BLaER1 (cell line): ENCODE data around the gene RDM1.
"Not testable (repeated sequence)": the region's sequence is repeated elsewhere in the genome, so short reads cannot be mapped to it uniquely, and the experiment has no call there.

Experiments used
- H3K27ac ChIP-seq: shearing (Covaris generic); formaldehyde crosslinking; 2 replicates; pipeline ENCODE4 v1.8.1; 2022
- H3K27me3 ChIP-seq: shearing (Covaris generic); formaldehyde crosslinking; 2 replicates; pipeline ENCODE4 v1.8.1; 2022
- H3K36me3 ChIP-seq: shearing (Covaris generic); formaldehyde crosslinking; 2 replicates; pipeline ENCODE4 v1.8.1; 2022
- H3K4me1 ChIP-seq: shearing (Covaris generic); formaldehyde crosslinking; 2 replicates; pipeline ENCODE4 v1.8.1; 2022
- H3K4me2 ChIP-seq: shearing (Covaris generic); formaldehyde crosslinking; 2 replicates; pipeline ENCODE4 v1.8.1; 2022
- H3K4me3 ChIP-seq: shearing (Covaris generic); formaldehyde crosslinking; 2 replicates; pipeline ENCODE4 v1.8.1; 2022
- H3K9ac ChIP-seq: shearing (Covaris generic); formaldehyde crosslinking; 2 replicates; pipeline ENCODE4 v1.8.1; 2022
- H3K9me3 ChIP-seq: shearing (Covaris generic); formaldehyde crosslinking; 2 replicates; pipeline ENCODE4 v1.8.1; 2022
- H4K20me1 ChIP-seq: shearing (Covaris generic); formaldehyde crosslinking; 2 replicates; pipeline ENCODE4 v1.8.1; 2022
- Cebpa-rat ChIP-seq: shearing (Covaris generic); IDR thresholded peaks from 2 replicates; pipeline ENCODE4 v1.8.1; 2022

The RDM1 gene

DNA sequence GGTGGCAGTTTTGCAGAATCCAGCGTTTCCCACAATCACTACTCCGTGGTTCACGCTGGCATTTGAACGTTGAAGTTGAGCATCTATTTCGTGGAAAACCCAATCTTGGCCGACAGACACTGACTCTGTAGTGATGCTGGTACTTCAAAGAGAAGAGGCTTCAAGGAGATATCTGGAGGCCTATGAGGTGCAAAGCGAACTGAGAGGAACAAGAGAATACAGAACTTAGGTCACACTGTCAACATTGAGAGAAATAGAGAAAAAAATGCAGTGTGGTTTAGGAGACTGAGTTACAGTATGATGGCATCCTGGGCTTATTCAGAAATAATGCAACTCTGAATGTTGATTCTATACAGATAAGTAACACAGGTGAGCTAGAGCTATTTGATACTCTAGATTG lies 34.7 kb upstream of the RDM1 start:
- no peaks in the 10 kb centered on the region for H4K20me1 ChIP-seq

DNA sequence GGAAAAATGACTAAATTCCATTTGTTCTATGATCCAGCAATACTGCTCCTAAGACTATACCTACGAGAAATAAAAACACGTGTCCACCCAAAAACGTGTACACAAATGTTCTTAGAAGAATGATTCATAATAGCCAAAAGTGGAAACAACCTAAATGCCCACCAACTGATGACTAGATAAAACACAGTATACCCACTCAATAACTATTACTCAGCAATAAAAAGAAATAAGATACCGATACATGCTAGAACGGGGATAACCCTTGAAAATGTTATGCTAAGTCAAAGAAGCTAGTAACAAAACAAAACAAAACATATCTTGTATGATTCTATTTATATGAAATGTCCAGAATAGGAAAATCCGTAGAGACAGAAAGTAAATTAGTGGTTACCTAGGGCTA lies 33.1 kb upstream of the RDM1 start:
- Histone ChIP-seq H3K27ac (no peak overlapping the region), H3K36me3 (no peaks in the 10 kb centered on the region), H4K20me1 (no peaks in the 10 kb centered on the region), H3K4me1 (no peaks in the 10 kb centered on the region), H3K4me3 (no peak overlapping the region), H3K27me3 (no peaks in the 10 kb centered on the region), H3K9me3 (no peaks in the 10 kb centered on the region), H3K9ac (no peak overlapping the region), H3K4me2 (no peak overlapping the region)
- TF ChIP-seq Cebpa-rat: no peak

More for the DNA sequence above, 34.7 kb upstream of the RDM1 start:
- Histone ChIP-seq H3K36me3 (no peaks in the 10 kb centered on the region), H3K4me2 (no peak overlapping the region), H3K9ac (no peak overlapping the region), H3K4me1 (no peaks in the 10 kb centered on the region), H3K27ac (no peak overlapping the region), H3K27me3 (no peaks in the 10 kb centered on the region), H3K4me3 (no peak overlapping the region), H3K9me3 (no peaks in the 10 kb centered on the region)
- no peak for TF ChIP-seq Cebpa-rat

DNA sequence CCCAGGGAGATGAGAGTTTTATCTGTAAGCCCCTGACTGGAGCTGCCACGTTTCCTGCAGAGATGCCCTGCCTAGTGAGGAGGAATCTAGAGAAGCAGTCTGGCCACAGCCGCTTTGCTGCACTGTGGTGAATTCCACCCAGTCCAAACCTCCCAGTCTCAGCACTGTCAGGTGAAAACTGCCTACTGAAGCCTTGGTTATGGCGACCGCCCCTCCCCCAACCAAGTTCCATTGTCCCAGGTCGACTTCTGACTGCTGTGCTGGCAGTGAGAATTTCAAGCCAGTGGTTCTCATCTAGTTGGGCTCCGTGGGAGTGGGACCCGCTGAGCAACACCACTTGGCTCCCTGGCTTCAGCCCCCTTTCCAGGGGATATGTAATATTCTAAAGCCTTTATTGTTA lies 23.1 kb upstream of the RDM1 start:
- Histone ChIP-seq H3K9ac (no peak overlapping the region), H3K9me3 (no peaks in the 10 kb centered on the region), H3K27me3 (no peaks in the 10 kb centered on the region), H3K27ac (no peak overlapping the region), H3K36me3 (no peaks in the 10 kb centered on the region), H4K20me1 (no peaks in the 10 kb centered on the region), H3K4me3 (no peak overlapping the region), H3K4me1 (no peaks in the 10 kb centered on the region), H3K4me2 (no peak overlapping the region)
- TF ChIP-seq Cebpa-rat: no peak

DNA sequence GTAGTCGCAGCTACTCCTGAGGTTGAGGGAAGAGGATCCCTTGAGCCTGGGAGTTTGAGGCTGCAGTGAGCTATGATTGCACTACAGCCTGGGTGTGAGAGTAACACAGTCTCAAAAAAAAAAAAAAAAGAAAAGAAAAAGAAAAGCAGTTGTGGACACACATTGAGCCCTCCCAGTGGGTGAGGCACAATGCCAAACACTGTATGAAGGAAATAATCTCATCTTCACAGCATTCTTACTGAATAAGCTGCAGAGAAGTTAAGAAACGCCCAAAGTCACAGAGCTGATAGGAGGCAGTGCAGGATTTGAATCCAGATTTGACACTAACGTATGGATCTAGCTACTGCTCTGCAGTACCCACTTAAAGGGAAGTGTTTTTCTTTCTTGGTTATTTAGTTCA lies 18.8 kb upstream of the RDM1 start:
- Histone ChIP-seq H3K4me2 (no peak overlapping the region), H3K4me1 (no peaks in the 10 kb centered on the region), H3K9me3 (no peaks in the 10 kb centered on the region), H3K4me3 (no peak overlapping the region), H3K27me3 (no peaks in the 10 kb centered on the region), H3K9ac (no peak overlapping the region), H4K20me1 (no peaks in the 10 kb centered on the region), H3K27ac (no peak overlapping the region), H3K36me3 (no peaks in the 10 kb centered on the region)
- TF ChIP-seq Cebpa-rat: no peak

DNA sequence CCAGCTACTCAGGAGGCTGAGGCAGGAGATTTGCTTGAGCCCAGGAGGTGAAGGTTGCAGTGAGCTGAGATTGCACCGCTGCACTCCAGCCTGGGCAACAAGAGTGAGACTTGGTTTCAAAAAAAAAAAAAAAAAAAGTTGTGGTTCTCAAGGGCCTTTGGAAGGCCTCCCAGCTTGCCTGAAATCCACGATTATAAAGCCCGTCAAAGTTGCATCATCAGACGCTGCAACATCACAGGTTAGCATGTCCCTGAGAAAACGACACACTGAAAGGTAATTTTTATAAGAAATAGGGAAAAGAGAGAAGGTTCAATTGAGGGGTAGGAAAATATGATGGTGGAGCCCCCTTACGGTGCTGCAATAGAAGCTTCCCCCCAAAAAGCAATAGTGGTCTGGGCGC lies 17.5 kb upstream of the RDM1 start:
- H3K4me1 ChIP-seq: no peaks in the 10 kb centered on the region
- no peaks in the 10 kb centered on the region for H3K36me3 ChIP-seq
- H3K9me3 ChIP-seq: no peaks in the 10 kb centered on the region
- no peak overlapping the region for H3K4me3 ChIP-seq
- no peak for TF ChIP-seq Cebpa-rat
- H3K4me2 ChIP-seq: no peak overlapping the region
- H3K27ac ChIP-seq: no peak overlapping the region
- H3K27me3 ChIP-seq: no peaks in the 10 kb centered on the region
- no peak overlapping the region for H3K9ac ChIP-seq
- H4K20me1 ChIP-seq: no peaks in the 10 kb centered on the region

DNA sequence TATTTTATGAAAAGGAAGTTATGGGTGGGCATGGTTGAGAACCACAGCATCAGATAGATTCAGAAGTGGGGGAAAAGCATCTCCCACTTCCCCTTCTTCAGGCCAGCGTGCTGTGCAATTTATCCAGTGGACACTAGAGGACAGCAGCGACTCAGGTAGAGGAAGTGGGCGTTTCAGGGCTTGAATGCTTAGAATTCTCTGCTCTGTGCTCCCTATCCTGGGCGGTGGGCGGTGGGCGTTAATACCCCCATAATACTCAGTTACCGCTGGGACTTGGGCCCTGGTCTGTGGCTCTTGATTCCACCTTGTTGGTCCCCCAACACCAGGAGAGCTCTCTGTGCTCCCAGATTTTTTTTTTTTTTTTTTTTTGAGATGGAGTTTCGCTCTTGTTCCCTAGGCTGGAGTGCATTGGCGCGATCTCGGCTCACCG lies 16.6 kb upstream of the RDM1 start:
- no peak overlapping the region for H3K9ac ChIP-seq
- no peaks in the 10 kb centered on the region for H3K4me1 ChIP-seq
- no peaks in the 10 kb centered on the region for H3K9me3 ChIP-seq
- no peak overlapping the region for H3K4me3 ChIP-seq
- no peak overlapping the region for H3K4me2 ChIP-seq
- H4K20me1 ChIP-seq: no peaks in the 10 kb centered on the region
- H3K27me3 ChIP-seq: no peaks in the 10 kb centered on the region
- TF ChIP-seq Cebpa-rat: no peak
- no peaks in the 10 kb centered on the region for H3K36me3 ChIP-seq
- no peak overlapping the region for H3K27ac ChIP-seq

DNA sequence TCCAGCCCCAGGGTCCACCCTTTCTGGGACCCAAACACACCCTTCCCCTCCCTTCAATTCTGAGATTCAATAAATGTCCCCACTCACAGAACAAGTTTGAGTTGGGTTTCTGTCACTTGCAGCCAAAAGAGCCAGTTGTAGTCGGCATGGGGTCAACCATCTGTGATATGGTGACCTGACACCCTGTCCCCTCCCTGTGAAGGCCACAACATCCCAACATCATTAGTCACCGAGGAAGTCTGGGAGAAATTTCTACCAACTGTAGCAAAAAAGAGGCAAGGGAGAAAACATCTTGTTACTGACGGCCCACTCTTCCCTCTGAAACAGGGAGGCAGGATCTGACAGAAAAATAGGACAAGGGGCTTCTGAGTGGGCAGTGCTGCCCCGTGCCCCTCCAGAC lies 13.6 kb upstream of the RDM1 start:
- Histone ChIP-seq H3K4me2 (no peak overlapping the region), H3K27ac (no peak overlapping the region)

DNA sequence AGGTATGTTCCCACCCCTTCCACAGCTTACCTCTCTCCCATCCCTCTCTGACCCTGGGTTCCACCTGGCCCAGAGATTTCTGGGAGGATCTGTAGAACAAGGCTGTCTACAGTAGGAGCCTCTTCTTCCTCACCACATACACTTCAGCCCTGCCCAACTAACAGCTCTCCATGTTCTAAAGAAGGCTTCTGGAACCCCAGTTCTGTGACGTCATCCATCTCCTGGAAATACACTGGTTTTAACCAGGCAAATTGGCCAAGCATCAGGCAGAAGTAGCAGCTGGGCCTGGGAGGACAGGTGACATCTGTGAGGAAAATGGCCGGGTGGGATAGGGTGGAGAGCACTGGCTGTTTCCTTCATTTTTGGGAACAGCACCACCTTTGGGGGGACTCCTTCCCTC lies 13.0 kb upstream of the RDM1 start, which contains the start of gene LYZL6:
LYZL6 (minus strand) TSS at position 177 of the 400 bp plus-strand sequence. CDS start 4,357 bp downstream, outside the sequence.
- Histone ChIP-seq H3K27ac (no peak within 1 kb of the TSS), H3K4me3 (no peak within 1 kb of the TSS), H4K20me1 (no peaks in the 10 kb centered on the region)

More for the DNA sequence above, 13.6 kb upstream of the RDM1 start:
- H3K9ac ChIP-seq: no peak overlapping the region
- no peaks in the 10 kb centered on the region for H3K36me3 ChIP-seq
- H4K20me1 ChIP-seq: no peaks in the 10 kb centered on the region
- no peaks in the 10 kb centered on the region for H3K4me1 ChIP-seq
- no peaks in the 10 kb centered on the region for H3K27me3 ChIP-seq
- H3K4me3 ChIP-seq: no peak overlapping the region
- H3K9me3 ChIP-seq: no peaks in the 10 kb centered on the region
- no peak for TF ChIP-seq Cebpa-rat

DNA sequence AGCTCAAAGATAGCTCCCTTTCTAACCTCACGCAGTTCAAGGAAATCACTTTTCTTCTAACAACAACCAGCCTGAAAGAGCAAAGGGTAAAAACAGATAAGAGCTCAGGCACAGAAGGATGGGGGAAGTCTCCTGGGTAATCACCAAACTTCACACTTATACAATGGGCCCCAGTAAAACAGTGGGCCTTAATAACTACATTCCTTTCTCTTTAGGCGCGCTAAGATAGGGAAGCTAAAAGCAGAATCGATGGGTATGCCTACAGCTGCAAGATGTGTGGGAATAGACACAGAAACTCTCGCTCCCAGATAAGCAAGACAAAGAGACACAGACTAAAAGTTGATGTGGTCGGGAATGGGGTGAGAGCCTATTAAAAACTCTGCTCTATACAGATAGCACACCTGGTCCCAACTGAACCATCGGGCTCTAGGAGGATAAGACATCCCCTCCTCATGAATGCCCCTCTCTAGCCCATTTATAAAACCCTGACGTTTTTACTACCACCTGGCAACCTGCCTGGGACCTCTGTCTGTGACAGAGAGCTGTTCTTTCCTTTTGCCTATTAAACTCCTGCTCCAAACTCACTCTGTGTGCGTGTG lies 12.1 kb upstream of the RDM1 start:
- no peak overlapping the region for H3K4me2 ChIP-seq
- H3K36me3 ChIP-seq: no peaks in the 10 kb centered on the region
- H3K9me3 ChIP-seq: no peaks in the 10 kb centered on the region
- no peak overlapping the region for H3K4me3 ChIP-seq
- no peaks in the 10 kb centered on the region for H3K27me3 ChIP-seq
- no peak for TF ChIP-seq Cebpa-rat
- no peak overlapping the region for H3K9ac ChIP-seq
- H4K20me1 ChIP-seq: no peaks in the 10 kb centered on the region
- H3K27ac ChIP-seq: no peak overlapping the region
- H3K4me1 ChIP-seq: no peaks in the 10 kb centered on the region

More for the DNA sequence above, 13.0 kb upstream of the RDM1 start, which contains the start of gene LYZL6:
- Histone ChIP-seq H3K4me1 (no peaks in the 10 kb centered on the region), H3K9me3 (no peaks in the 10 kb centered on the region), H3K27me3 (no peaks in the 10 kb centered on the region), H3K4me2 (no peak within 1 kb of the TSS), H3K9ac (no peak within 1 kb of the TSS), H3K36me3 (no peaks in the 10 kb centered on the region)
- TF ChIP-seq Cebpa-rat: no peak

DNA sequence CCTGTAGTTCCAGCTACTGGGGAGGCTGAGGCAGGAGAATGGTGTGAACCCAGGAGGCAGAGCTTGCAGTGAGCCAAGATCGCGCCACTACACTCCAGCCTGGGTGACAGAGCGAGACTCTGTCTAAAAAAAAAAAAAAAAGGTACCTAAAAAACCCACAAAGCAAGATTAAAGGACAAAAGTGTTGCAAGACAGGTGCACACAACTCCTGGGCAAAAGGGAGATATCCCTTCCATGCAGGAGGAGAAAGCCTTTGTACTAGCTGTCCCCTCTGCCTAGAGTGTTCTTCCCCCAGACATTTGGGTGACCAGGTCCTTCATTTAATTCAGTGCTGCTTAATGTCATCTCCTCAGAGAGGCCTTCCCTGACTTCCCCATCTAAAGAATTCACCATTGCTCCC lies 7.9 kb upstream of the RDM1 start:
- not testable (repeated sequence) for H3K36me3 ChIP-seq, H3K4me2 ChIP-seq, H3K27me3 ChIP-seq, H4K20me1 ChIP-seq, H3K9me3 ChIP-seq, H3K4me1 ChIP-seq, H3K4me3 ChIP-seq, H3K27ac ChIP-seq, H3K9ac ChIP-seq

DNA sequence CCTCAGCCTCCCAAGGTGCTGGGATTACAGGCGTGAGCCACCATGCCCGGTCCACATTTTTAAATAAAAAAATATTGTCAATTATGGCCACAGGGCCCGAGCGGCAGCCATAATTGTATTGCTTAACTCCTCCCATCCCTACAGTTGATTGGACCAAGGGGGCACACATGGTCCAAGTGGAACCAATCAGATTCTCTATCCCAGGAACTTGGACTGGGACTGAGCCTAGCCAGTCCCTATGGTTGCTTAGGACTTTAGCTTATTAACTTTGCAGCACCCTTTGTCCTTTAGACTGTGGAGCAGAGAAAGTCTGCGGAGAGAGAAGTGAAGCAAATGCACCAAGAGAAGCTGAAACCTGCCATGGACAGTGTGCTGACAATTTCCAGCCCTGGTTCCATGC lies 5.5 kb upstream of the RDM1 start:
- H3K9me3 ChIP-seq: no peaks in the 10 kb centered on the region
- peaks cover 1% of the 10 kb centered on the region; the same call in 1 of the 2 replicates for H3K4me1 ChIP-seq

More for the DNA sequence above, 5.5 kb upstream of the RDM1 start:
- TF ChIP-seq Cebpa-rat: no peak
- Histone ChIP-seq H3K36me3 (no peaks in the 10 kb centered on the region), H3K9ac (no peak overlapping the region), H3K4me3 (no peak overlapping the region), H3K27ac (no peak overlapping the region), H3K27me3 (no peaks in the 10 kb centered on the region), H3K4me2 (no peak overlapping the region), H4K20me1 (no peaks in the 10 kb centered on the region)
